ENCODE results near the gene MDM2. TPM values are rescaled to one million over a fixed set of nuclear protein-coding genes. Genes with fewer than 3 reads are reported as not detected.

The MDM2 gene
- total and polyA plus RNA-seq, 2 donors (not counting 3 experiments of a cell fraction or from before 2014, with no cell fraction given): 16.7 to 270 TPM

DNA sequence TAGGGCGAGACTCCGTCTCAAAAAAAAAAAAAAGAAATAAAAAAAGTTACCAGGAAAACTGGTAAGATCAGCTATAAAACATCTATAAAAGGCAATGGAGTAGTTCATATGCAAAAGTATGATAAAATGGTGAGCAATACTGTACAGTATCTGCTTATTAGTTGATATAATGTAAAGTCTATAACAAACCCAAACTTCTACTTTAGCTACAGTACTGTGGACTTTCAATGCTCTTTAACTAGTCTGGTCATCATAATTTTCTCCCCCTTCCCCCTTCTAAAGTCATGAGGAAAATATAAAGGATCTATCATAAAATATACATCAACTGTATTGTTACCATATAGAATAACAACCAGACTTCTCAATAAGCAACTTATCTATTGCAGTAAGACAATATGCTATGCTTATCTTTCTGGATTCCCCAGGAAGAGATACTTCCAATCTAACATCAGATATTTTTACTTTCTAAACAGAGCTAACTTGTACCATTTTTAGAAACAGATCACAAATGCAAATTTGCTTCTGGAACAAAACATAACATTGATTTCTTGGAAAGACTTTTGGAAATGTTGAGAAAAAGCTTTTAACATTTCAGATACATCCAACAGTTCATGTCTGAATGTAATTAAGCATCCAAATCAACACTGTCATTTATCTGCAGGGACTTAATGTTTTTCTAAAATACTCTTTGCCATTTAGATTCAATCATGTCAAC, 43.8 kb downstream of the MDM2 start:
- H3K9me3 ChIP-seq (replicated peaks; ENCODE audit: control insufficient read depth, insufficient read depth, low read length): no peaks in the 10 kb centered on the region
- no peaks in the 10 kb centered on the region for H3K9me1 ChIP-seq (replicated peaks; ENCODE audit: control insufficient read depth, extremely low read depth, insufficient read depth, low read length)
- no peak overlapping the region for H3K4me3 ChIP-seq (replicated peaks in 1 of 3; ENCODE audit: insufficient read depth in 1 of 3, low read depth in 1 of 3, low read length in 3 of 3)
- dilution Hi-C loops (cut with MboI; ENCODE audit: extremely low pct_ligation_motif_present, low sequenced_read_pairs) (no loop called here), intact Hi-C loops (cut with micrococcal nuclease) (no loop called here)
- H3K4me2 ChIP-seq (ENCODE audit: insufficient read depth, low read length): no peak overlapping the region
- ChIA-PET POLR2A (no interaction called here), CTCF (interaction anchor here (1.1 kb wide), 1 partner anchor 11 kb away, joined by 3 read pairs; no protein-coding TSS in a partner anchor)
- H3K4me1 ChIP-seq (ENCODE audit: control insufficient read depth, extremely low read depth, insufficient read depth, low read length): no peaks in the 10 kb centered on the region
- H2AFZ ChIP-seq (ENCODE audit: low read depth, low read length): no peak overlapping the region
- H3K27me3 ChIP-seq (ENCODE audit: control insufficient read depth in 2 of 2, insufficient read depth in 2 of 2, low read length in 2 of 2): peaks cover 4 to 6% of the 10 kb centered on the region in 2 experiments
- no peak overlapping the region for H3K27ac ChIP-seq (ENCODE audit: insufficient read depth, low read depth, low read length)
- H3K9ac ChIP-seq (replicated peaks; ENCODE audit: extremely low read depth, insufficient read depth, low read length): no peak overlapping the region
- TF ChIP-seq FOS (IDR thresholded peaks at IDR 0.05; ENCODE audit: borderline replicate concordance, insufficient read depth, low read length): no peak
- peak; percentile 53 for TF ChIP-seq POLR2A (IDR thresholded peaks at IDR 0.05; ENCODE audit: low read depth, low read length)
- TF ChIP-seq GATA2 (IDR thresholded peaks at IDR 0.05; ENCODE audit: insufficient read depth, insufficient read length, low read depth, low read length): no peak
- TF ChIP-seq JUN (IDR thresholded peaks at IDR 0.05; ENCODE audit: borderline replicate concordance, insufficient read depth, insufficient read length, low read depth): no peak
- TF ChIP-seq, protein P1, sequence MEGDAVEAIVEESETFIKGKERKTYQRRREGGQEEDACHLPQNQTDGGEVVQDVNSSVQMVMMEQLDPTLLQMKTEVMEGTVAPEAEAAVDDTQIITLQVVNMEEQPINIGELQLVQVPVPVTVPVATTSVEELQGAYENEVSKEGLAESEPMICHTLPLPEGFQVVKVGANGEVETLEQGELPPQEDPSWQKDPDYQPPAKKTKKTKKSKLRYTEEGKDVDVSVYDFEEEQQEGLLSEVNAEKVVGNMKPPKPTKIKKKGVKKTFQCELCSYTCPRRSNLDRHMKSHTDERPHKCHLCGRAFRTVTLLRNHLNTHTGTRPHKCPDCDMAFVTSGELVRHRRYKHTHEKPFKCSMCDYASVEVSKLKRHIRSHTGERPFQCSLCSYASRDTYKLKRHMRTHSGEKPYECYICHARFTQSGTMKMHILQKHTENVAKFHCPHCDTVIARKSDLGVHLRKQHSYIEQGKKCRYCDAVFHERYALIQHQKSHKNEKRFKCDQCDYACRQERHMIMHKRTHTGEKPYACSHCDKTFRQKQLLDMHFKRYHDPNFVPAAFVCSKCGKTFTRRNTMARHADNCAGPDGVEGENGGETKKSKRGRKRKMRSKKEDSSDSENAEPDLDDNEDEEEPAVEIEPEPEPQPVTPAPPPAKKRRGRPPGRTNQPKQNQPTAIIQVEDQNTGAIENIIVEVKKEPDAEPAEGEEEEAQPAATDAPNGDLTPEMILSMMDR (IDR thresholded peaks at IDR 0.05; ENCODE audit: extremely low read depth in 1 of 2, insufficient read depth in 1 of 2, low read depth in 1 of 2, low read length in 2 of 2): no peak
- TF ChIP-seq, protein P2, sequence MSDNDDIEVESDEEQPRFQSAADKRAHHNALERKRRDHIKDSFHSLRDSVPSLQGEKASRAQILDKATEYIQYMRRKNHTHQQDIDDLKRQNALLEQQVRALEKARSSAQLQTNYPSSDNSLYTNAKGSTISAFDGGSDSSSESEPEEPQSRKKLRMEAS (IDR thresholded peaks at IDR 0.05; ENCODE audit: insufficient read depth, insufficient read length): no peak
- TF ChIP-seq MYC (IDR thresholded peaks at IDR 0.05; ENCODE audit: low read depth, low read length): no peak
- no peak for TF ChIP-seq EZH2 (IDR thresholded peaks at IDR 0.05; ENCODE audit: borderline replicate concordance, low read depth, low read length, severe bottlenecking)
- peak; percentile 15 for TF ChIP-seq POLR2AphosphoS5 (IDR thresholded peaks at IDR 0.05; ENCODE audit: insufficient read depth, low read depth, low read length)
- no peaks in the 10 kb centered on the region for H3K36me3 ChIP-seq (ENCODE audit: control insufficient read depth in 2 of 2, extremely low read depth in 1 of 2, insufficient read depth in 2 of 2, low read length in 2 of 2)
- H3K79me2 ChIP-seq (ENCODE audit: control insufficient read depth, insufficient read depth, low read length): no peaks in the 10 kb centered on the region
- no TSS peak for BruUV-seq (replicated peaks)
- DNase-seq (ENCODE audit: low read depth, low spot score) (no peak), FAIRE-seq (no peak)
- no peaks in the 10 kb centered on the region for H4K20me1 ChIP-seq (replicated peaks; ENCODE audit: control insufficient read depth, extremely low read depth, insufficient read depth, low read length)
